Measurements from ENCODE around the gene NGF.

NGF gene

GRCh38 chr1:115323366-115324004, 14.6 kb downstream of the NGF start:
- no peaks in the 10 kb centered on the region for H3K36me3 ChIP-seq (ENCODE audit: insufficient read depth, low read length)
- no peak overlapping the region for H3K4me3 ChIP-seq (ENCODE audit: low read depth, low read length)
- H3K27me3 ChIP-seq (ENCODE audit: insufficient read depth, low read length): no peaks in the 10 kb centered on the region
- H3K79me2 ChIP-seq (ENCODE audit: control insufficient read depth, insufficient read depth, low read length, unreplicated experiment): peaks cover 21% of the 10 kb centered on the region
- no peak overlapping the region for H2AFZ ChIP-seq (ENCODE audit: low read length, unreplicated experiment)
- peak overlapping the region; percentile 71 for H3K27ac ChIP-seq (ENCODE audit: low read depth, low read length)
- H3K4me1 ChIP-seq (ENCODE audit: control insufficient read depth, insufficient read depth, low read length, unreplicated experiment): peaks cover 39% of the 10 kb centered on the region

- Histone ChIP-seq H3K27me3 (ENCODE audit: insufficient read depth, low read length) (no peaks in the 10 kb centered on the region), H2AFZ (ENCODE audit: low read length, unreplicated experiment) (no peak overlapping the region), H3K4me3 (ENCODE audit: low read depth, low read length) (no peak overlapping the region), H3K79me2 (ENCODE audit: control insufficient read depth, insufficient read depth, low read length, unreplicated experiment) (peaks cover 16% of the 10 kb centered on the region), H3K4me1 (ENCODE audit: control insufficient read depth, insufficient read depth, low read length, unreplicated experiment) (peaks cover 37% of the 10 kb centered on the region), H3K27ac (ENCODE audit: low read depth, low read length) (peak overlapping the region; percentile 71), H3K36me3 (ENCODE audit: insufficient read depth, low read length) (no peaks in the 10 kb centered on the region)
Measured at GRCh38 chr1:115322631-115323030, 15.4 kb downstream of the NGF start.

DNA sequence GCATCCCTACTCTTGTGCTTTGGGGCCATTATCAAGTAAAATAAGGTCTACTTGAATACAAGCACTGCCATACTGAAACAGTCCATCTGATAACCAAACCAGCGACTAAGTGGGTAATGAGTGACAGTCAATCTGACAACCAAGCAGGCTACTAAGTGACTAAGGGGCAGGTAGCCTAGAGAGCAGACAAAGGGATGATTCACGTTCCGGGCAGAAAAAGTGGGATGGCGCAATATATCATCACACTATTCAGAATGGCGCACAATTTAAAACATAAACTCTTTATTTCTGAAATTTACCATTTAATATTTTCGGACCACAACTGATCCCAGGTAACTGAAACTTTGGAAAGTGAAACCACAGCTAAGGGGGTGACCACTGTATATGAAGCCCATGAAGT, 17.7 kb downstream of the NGF start:
- H2AFZ ChIP-seq (ENCODE audit: low read length, unreplicated experiment): no peak overlapping the region
- H3K79me2 ChIP-seq (ENCODE audit: control insufficient read depth, insufficient read depth, low read length, unreplicated experiment): peaks cover 9% of the 10 kb centered on the region
- H3K4me3 ChIP-seq (ENCODE audit: low read depth, low read length): no peak overlapping the region
- no peak overlapping the region for H3K27ac ChIP-seq (ENCODE audit: low read depth, low read length)
- H3K27me3 ChIP-seq (ENCODE audit: insufficient read depth, low read length): no peaks in the 10 kb centered on the region
- H3K4me1 ChIP-seq (ENCODE audit: control insufficient read depth, insufficient read depth, low read length, unreplicated experiment): peaks cover 20% of the 10 kb centered on the region
- H3K36me3 ChIP-seq (ENCODE audit: insufficient read depth, low read length): no peaks in the 10 kb centered on the region

GRCh38 chr1:115319706-115320105, 18.3 kb downstream of the NGF start:
- Histone ChIP-seq H3K27ac (ENCODE audit: low read depth, low read length) (no peak overlapping the region), H3K27me3 (ENCODE audit: insufficient read depth, low read length) (no peaks in the 10 kb centered on the region), H3K4me3 (ENCODE audit: low read depth, low read length) (no peak overlapping the region), H3K79me2 (ENCODE audit: control insufficient read depth, insufficient read depth, low read length, unreplicated experiment) (peaks cover 9% of the 10 kb centered on the region), H2AFZ (ENCODE audit: low read length, unreplicated experiment) (no peak overlapping the region), H3K36me3 (ENCODE audit: insufficient read depth, low read length) (no peaks in the 10 kb centered on the region), H3K4me1 (ENCODE audit: control insufficient read depth, insufficient read depth, low read length, unreplicated experiment) (peaks cover 25% of the 10 kb centered on the region)

GRCh38 chr1:115317101-115318012, 20.7 kb downstream of the NGF start:
- Histone ChIP-seq H2AFZ (ENCODE audit: low read length, unreplicated experiment) (no peak overlapping the region), H3K27me3 (ENCODE audit: insufficient read depth, low read length) (no peaks in the 10 kb centered on the region), H3K4me3 (ENCODE audit: low read depth, low read length) (no peak overlapping the region), H3K4me1 (ENCODE audit: control insufficient read depth, insufficient read depth, low read length, unreplicated experiment) (peaks cover 15% of the 10 kb centered on the region), H3K36me3 (ENCODE audit: insufficient read depth, low read length) (no peaks in the 10 kb centered on the region), H3K27ac (ENCODE audit: low read depth, low read length) (no peak overlapping the region), H3K79me2 (ENCODE audit: control insufficient read depth, insufficient read depth, low read length, unreplicated experiment) (peaks cover 4% of the 10 kb centered on the region)

GRCh38 chr1:115314765-115315164, 23.3 kb downstream of the NGF start:
- Histone ChIP-seq H3K4me1 (ENCODE audit: control insufficient read depth, insufficient read depth, low read length, unreplicated experiment) (peaks cover 12% of the 10 kb centered on the region), H3K27ac (ENCODE audit: low read depth, low read length) (0 out of 2 replicates have a peak overlapping the region, but pooled peaks have one; percentile 9), H3K27me3 (ENCODE audit: insufficient read depth, low read length) (no peaks in the 10 kb centered on the region), H2AFZ (ENCODE audit: low read length, unreplicated experiment) (no peak overlapping the region), H3K4me3 (ENCODE audit: low read depth, low read length) (no peak overlapping the region), H3K36me3 (ENCODE audit: insufficient read depth, low read length) (0 out of 2 replicates have a peak, but pooled peaks cover 2% of the 10 kb centered on the region), H3K79me2 (ENCODE audit: control insufficient read depth, insufficient read depth, low read length, unreplicated experiment) (peaks cover 8% of the 10 kb centered on the region)

DNA sequence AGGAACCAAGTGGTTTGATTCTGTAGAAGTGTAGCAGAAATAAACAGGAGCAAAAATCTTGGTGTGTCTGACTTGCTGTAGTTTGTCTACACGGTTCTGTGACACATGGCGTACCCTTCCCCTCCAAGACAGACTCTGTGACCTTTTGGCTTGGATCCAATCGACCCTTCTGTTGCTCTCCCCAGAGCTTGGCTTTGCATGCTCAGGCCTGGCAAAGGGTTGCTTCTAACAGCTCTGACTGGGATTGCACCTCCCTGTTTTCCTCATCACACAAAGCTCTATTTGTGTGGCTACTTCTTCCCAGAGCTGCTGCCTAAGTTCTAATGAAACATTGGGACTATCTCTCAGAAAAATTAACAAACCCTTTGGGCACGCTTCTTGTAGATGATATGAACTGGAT, 24.0 kb downstream of the NGF start:
- H3K27ac ChIP-seq (ENCODE audit: low read depth, low read length): no peak overlapping the region
- no peak overlapping the region for H3K4me3 ChIP-seq (ENCODE audit: low read depth, low read length)
- H2AFZ ChIP-seq (ENCODE audit: low read length, unreplicated experiment): no peak overlapping the region
- peaks cover 8% of the 10 kb centered on the region for H3K79me2 ChIP-seq (ENCODE audit: control insufficient read depth, insufficient read depth, low read length, unreplicated experiment)
- H3K4me1 ChIP-seq (ENCODE audit: control insufficient read depth, insufficient read depth, low read length, unreplicated experiment): peaks cover 12% of the 10 kb centered on the region
- 0 out of 2 replicates have a peak, but pooled peaks cover 2% of the 10 kb centered on the region for H3K36me3 ChIP-seq (ENCODE audit: insufficient read depth, low read length)
- no peaks in the 10 kb centered on the region for H3K27me3 ChIP-seq (ENCODE audit: insufficient read depth, low read length)

- Histone ChIP-seq H3K79me2 (ENCODE audit: control insufficient read depth, insufficient read depth, low read length, unreplicated experiment) (peaks cover 5% of the 10 kb centered on the region), H3K27ac (ENCODE audit: low read depth, low read length) (no peak overlapping the region), H3K4me3 (ENCODE audit: low read depth, low read length) (no peak overlapping the region), H3K36me3 (ENCODE audit: insufficient read depth, low read length) (0 out of 2 replicates have a peak, but pooled peaks cover 2% of the 10 kb centered on the region), H3K4me1 (ENCODE audit: control insufficient read depth, insufficient read depth, low read length, unreplicated experiment) (peaks cover 12% of the 10 kb centered on the region), H2AFZ (ENCODE audit: low read length, unreplicated experiment) (no peak overlapping the region), H3K27me3 (ENCODE audit: insufficient read depth, low read length) (no peaks in the 10 kb centered on the region)
Measured at GRCh38 chr1:115313182-115313581, 24.9 kb downstream of the NGF start.

GRCh38 chr1:115312742-115313141, 25.3 kb downstream of the NGF start:
- no peak overlapping the region for H3K4me3 ChIP-seq (ENCODE audit: low read depth, low read length)

GRCh38 chr1:115311474-115311989, 26.5 kb downstream of the NGF start:
- Histone ChIP-seq H3K27me3 (ENCODE audit: insufficient read depth, low read length) (no peaks in the 10 kb centered on the region), H3K27ac (ENCODE audit: low read depth, low read length) (no peak overlapping the region), H2AFZ (ENCODE audit: low read length, unreplicated experiment) (no peak overlapping the region), H3K36me3 (ENCODE audit: insufficient read depth, low read length) (0 out of 2 replicates have a peak, but pooled peaks cover 2% of the 10 kb centered on the region), H3K4me3 (ENCODE audit: low read depth, low read length) (no peak overlapping the region), H3K4me1 (ENCODE audit: control insufficient read depth, insufficient read depth, low read length, unreplicated experiment) (peaks cover 12% of the 10 kb centered on the region), H3K79me2 (ENCODE audit: control insufficient read depth, insufficient read depth, low read length, unreplicated experiment) (peaks cover 5% of the 10 kb centered on the region)

More at GRCh38 chr1:115312742-115313141, 25.3 kb downstream of the NGF start:
- Histone ChIP-seq H3K4me1 (ENCODE audit: control insufficient read depth, insufficient read depth, low read length, unreplicated experiment) (peaks cover 12% of the 10 kb centered on the region), H3K27ac (ENCODE audit: low read depth, low read length) (no peak overlapping the region), H3K79me2 (ENCODE audit: control insufficient read depth, insufficient read depth, low read length, unreplicated experiment) (peaks cover 5% of the 10 kb centered on the region), H3K27me3 (ENCODE audit: insufficient read depth, low read length) (no peaks in the 10 kb centered on the region), H3K36me3 (ENCODE audit: insufficient read depth, low read length) (0 out of 2 replicates have a peak, but pooled peaks cover 2% of the 10 kb centered on the region), H2AFZ (ENCODE audit: low read length, unreplicated experiment) (no peak overlapping the region)

Measured in ACC112 (cell line).